MM.1S (cell line): ENCODE results near the gene DIPK1B.

ENCODE experiments used
- EZH2 ChIP-seq: fragments of 300-600 bp; sonication (generic); optimal IDR thresholded peaks from 2 replicates; pipeline ENCODE3; 2017; ENCODE audit warnings: low read depth, mild to moderate bottlenecking, antibody characterized with exemption, low read length, mixed read lengths
- EZH2phosphoT487 ChIP-seq: fragments of 300-600 bp; sonication (generic); IDR thresholded peaks from 2 replicates; pipeline ENCODE4 v1.6.1; 2018; ENCODE audit warnings: antibody characterized with exemption, low read length
- TF ChIP-seq, protein P1 (sequence below): fragments of 300-600 bp; sonication (generic); IDR thresholded peaks from 2 replicates; pipeline ENCODE4 v1.5.1; 2016; ENCODE audit warnings: antibody characterized with exemption, low read length, mixed read lengths

DNA sequence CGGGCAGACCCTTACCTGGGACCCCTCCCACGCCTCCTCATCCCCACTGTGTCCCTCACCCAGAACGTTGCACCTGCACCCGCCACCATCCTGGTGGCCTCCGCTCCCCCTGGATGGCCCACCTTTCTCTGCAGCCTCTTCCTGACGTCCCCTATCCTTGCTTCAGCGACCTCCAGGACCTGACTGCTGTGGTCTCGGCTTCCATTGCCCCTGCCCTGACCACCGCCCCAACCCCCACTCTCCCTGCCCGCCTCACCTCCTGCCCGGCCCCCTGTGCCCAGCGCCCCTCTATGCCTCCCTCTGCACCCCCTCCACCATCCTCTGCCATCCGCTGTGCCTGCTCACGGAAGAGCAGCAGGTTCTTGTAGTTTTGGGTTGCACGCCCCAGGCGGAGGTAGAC is 28.1 kb downstream of the DIPK1B start:
- TF ChIP-seq, protein P1, sequence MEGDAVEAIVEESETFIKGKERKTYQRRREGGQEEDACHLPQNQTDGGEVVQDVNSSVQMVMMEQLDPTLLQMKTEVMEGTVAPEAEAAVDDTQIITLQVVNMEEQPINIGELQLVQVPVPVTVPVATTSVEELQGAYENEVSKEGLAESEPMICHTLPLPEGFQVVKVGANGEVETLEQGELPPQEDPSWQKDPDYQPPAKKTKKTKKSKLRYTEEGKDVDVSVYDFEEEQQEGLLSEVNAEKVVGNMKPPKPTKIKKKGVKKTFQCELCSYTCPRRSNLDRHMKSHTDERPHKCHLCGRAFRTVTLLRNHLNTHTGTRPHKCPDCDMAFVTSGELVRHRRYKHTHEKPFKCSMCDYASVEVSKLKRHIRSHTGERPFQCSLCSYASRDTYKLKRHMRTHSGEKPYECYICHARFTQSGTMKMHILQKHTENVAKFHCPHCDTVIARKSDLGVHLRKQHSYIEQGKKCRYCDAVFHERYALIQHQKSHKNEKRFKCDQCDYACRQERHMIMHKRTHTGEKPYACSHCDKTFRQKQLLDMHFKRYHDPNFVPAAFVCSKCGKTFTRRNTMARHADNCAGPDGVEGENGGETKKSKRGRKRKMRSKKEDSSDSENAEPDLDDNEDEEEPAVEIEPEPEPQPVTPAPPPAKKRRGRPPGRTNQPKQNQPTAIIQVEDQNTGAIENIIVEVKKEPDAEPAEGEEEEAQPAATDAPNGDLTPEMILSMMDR = no peak
- no peak for TF ChIP-seq EZH2phosphoT487
- no peak for TF ChIP-seq EZH2
